T follicular helper cell (primary cell): ENCODE measurements around the gene RAB29.

ENCODE experiments used
- DNase-seq: peaks from one replicate; pipeline ENCODE4 v3.0.0-alpha.2; 2020; ENCODE audit warnings: low read depth

RAB29 gene

DNA sequence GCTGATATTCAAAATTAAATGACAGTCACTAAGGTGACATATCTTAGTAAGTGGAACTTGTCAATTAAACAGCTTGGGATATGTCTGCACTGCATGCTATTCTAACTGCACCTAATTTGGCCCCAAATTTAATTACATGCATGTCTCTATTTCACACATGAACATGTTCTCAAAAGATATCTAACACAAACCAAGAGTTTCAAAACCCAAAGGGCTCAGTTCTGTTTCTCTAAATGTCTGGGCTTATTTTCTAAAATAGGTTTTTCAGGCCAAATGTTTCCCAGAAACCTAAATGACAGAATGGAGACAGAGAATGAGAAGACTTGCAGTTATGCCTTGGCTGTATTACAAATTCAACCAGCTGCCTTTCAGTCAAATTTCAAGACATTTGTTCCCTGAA, 11.3 kb downstream of the RAB29 start:
- DNase-seq = no peak

DNA sequence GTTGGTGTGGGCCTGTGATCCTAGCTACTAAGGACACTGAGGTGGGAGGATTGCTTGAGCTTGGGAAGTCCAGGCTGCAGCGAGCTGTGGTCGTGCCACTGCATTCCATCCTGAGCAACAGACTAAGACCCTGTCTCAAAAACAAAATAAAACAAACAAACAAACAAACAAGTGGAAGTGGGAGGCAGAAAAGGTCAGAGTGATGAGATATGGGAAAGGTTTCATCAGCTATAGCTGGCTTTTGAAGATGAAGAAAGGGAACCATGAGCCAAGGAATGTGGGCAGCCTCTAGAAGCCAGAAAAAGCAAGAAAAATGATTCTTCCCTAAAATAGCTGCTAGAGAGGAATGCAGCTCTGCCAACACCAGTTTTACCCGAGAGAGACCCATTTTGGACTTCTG, 14.7 kb downstream of the RAB29 start:
- DNase-seq = no peak

DNA sequence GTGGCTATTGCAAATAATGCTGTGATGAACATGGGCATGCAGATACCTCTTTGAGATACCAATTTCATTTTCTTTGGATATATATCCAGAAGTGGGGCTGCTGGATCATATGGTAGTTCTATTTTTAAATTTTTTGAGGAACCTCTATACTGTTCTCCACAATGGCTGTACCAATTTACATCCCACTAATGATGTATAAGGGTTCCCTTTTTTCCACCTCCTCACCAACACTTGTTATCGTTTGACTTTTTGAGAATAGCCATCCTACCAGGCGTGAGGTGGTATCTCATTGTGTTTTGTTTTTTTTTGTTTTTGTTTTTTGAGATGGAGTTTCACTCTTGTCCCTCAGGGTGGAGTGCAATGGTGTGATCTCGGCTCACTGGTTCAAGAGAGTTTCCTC, 18.7 kb downstream of the RAB29 start:
- no peak for DNase-seq

DNA sequence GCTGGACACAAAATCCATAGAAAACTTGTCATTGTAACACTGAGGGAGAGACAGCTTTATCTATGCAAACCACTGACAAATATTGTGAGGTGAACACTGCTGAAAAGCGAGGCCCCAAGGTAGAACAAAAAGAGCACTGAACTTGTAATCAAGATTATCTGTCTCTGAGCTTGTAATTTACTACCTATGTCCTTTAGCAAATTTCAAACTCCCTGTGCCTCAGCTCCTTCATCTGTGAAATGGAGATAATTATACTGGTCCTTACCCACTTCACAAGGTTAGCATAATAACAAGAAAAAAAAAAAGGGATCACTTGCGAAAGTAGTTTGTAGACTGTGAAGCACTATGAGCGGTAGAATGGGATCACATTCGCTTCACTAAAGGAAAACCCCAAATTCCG, 20.4 kb downstream of the RAB29 start:
- no peak for DNase-seq

- no peak for DNase-seq
Measured at GRCh38 chr1:205751036-205751651, 24.1 kb downstream of the RAB29 start.

DNA sequence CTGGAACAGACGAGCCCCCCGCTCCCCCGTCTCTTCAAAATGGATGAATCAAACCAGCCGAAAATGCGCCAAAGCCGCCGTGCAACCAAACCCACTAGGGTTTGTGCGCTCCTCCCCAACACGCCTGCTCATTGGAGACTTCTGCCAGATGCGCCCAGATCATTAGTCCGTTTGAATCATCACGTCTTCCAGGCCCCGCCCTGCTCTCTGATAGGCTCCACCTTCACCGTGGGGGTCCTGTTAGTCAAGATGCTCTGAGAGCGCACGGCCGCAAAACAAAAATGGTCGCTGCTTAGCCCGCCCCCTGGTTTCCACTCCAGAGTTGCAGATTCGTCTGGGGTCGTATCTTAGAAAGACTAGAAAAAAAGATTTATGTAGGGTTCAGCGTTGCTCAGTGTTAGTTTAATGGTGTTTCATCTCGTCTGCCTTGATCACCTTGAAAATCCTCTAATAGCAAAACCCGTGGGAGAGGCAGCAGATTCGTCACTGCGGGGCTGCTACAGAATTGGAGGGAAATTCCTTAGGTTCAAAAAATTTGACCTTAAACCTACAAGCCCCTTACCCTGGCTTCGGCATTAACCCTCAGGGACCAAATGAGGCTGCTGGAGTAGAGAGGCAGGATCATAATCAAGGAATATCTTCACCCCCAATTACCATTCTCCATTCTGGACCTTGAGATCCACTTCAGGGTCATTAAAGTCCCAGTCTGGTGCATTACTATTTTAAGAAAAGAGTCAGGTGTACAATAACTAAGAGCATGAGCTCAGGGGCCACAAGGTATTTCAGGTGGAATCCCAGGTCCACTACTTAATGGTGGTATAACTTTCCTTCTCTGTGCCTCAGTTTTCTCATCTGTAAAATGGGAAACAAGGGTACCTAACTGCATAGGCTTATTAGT, 24.9 kb downstream of the RAB29 start, which contains the start of gene NUCKS1:
NUCKS1 (minus strand) TSS at position 45 of the 898 bp plus-strand sequence. CDS start 209 bp downstream, outside the sequence.
- DNase-seq = peak; percentile 96

- DNase-seq = peak; percentile 93
Measured at GRCh38 chr1:205749234-205750137, 25.8 kb downstream of the RAB29 start.

- peak; percentile 5 for DNase-seq
Measured at GRCh38 chr1:205748403-205749233, 26.7 kb downstream of the RAB29 start.

DNA sequence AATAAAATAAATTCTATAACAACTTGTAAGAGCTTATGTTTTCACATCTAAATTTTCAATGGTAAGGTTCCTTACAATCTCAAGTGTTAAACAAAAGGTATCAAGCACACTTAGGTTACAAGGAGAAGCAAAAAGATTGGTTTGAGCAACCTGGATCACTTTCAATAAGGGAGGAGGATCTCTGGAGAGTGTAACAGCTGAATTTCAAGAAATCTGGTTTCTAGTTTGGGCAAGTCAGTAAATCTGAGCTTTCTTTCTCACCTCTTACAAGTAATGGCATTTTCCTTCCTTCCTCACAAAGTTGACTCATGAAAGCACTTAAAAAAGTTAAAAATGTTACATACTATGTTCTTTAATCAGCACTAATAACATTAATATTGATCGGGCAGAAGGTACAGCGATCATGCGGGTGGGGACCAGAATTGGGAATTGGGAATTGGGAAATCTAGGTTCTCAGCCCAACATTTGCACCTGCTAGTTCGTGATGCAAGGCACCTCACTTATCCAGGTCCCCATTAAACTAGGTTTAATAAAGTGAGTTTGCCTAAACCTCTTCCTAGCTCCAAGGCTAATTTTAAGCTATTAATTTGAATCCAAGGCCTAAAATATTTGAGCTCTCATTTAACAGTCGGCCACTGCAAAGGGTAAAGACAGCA, 28.4 kb downstream of the RAB29 start:
- DNase-seq = no peak

GRCh38 chr1:205744403-205744802, 30.9 kb downstream of the RAB29 start:
- no peak for DNase-seq

DNA sequence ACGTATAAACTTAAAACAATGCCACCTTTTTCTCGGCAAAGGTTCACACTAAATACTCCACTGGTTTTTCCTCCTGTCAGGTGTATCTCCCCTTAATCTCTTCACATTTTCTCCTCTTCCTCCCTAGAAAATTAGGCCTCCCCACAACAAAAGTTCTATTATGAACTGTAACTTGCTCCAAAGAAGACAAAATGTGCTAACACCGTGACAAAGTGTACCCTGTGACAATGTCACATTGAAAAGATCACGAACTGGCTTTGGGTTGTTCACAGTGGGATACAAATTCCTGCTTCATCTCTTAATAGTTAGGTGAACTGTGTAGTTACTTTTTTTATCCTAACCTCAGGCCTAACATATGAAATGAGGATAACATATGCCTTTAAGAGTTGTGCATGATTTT, 31.3 kb downstream of the RAB29 start:
- DNase-seq = no peak

DNA sequence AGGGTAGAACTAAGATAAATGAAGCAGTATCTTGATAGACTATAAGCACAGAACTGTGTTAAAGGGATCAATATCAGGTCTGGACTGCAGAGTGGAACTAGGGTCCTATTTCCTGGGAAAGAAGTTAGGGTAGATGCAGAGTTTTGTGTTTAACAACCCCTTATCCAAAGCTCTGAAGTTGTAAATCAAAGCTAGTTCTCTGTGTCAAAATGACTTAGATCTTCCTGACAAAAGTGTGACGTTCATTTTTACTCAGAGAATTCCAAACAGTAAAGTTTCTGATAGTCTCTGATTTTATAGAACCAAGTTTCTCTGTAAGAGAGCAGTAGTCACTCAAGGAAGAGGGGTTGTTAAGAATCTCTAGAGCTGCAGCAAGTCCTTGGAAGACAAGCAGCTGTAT, 33.6 kb downstream of the RAB29 start:
- no peak for DNase-seq

- no peak for DNase-seq
Measured at GRCh38 chr1:205739348-205740160, 35.7 kb downstream of the RAB29 start.

- DNase-seq = no peak
Measured at GRCh38 chr1:205735218-205735617, 40.1 kb downstream of the RAB29 start.

- DNase-seq = no peak
Measured at GRCh38 chr1:205733438-205734175, 41.7 kb downstream of the RAB29 start.

- DNase-seq = no peak
Measured at GRCh38 chr1:205729945-205730610, 45.2 kb downstream of the RAB29 start.

DNA sequence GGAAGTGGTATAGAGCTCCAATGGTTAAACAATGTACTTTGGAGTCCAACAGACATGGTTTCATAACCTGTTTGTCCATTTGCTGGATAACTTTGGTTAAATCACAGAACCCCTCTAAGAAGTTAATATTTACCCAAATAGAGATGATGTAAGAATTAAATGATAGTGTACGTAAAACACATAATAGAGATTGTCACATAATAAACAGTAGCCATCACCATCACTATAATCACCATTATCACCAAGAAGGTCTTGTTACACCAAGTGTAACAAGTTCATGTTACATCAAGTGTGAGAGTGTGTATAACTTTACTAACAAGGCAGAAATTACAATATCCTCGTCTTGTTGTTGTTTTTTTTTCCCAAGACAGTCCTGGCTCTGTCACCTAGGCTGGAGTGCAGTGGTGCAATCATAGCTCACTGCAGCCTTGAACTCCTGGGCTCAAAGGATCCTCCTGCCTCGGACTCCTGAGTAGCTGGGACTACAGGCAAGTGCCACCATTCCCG, 48.6 kb downstream of the RAB29 start:
- no peak for DNase-seq

GRCh38 chr1:205725514-205725913, 49.8 kb downstream of the RAB29 start:
- DNase-seq = no peak
